HG03558 (cell line): ENCODE data around the gene VIPR1.

Source experiments
- ATAC-seq: cut with Tn5 transposase; IDR thresholded peaks from one replicate; pipeline ENCODE4 v1.9.1; 2021; ENCODE audit warnings: moderate number of reproducible peaks; ENCODE audit not compliant: unreplicated experiment; ENCODE audit errors: extremely low read depth

VIPR1 gene

GRCh38 chr3:42502429-42503250 lies at the start of gene VIPR1:
TSS of gene VIPR1 (plus strand) at chr3:42502643. CDS start at chr3:42502736, 93 bp downstream.
- ATAC-seq, result peak; percentile 71

- no peak for ATAC-seq
These were observed 46.2 kb upstream of the VIPR1 start for GRCh38 chr3:42456211-42456610.

- ATAC-seq, result no peak
These were observed 43.3 kb upstream of the VIPR1 start for GRCh38 chr3:42459151-42459550.

- no peak for ATAC-seq
These were observed 40.7 kb upstream of the VIPR1 start for GRCh38 chr3:42461762-42462161.

- ATAC-seq, result no peak
These were observed 39.4 kb upstream of the VIPR1 start for GRCh38 chr3:42463093-42463492.

- ATAC-seq, result no peak
These were observed 34.3 kb upstream of the VIPR1 start for GRCh38 chr3:42468111-42468510.

GRCh38 chr3:42472555-42472954 lies 29.9 kb upstream of the VIPR1 start:
- ATAC-seq, result no peak

GRCh38 chr3:42473083-42473932 lies 29.1 kb upstream of the VIPR1 start:
- no peak for ATAC-seq

- no peak for ATAC-seq
These were observed 26.0 kb upstream of the VIPR1 start for GRCh38 chr3:42476225-42477125.

- no peak for ATAC-seq
These were observed 24.7 kb upstream of the VIPR1 start for GRCh38 chr3:42477696-42478095.

- no peak for ATAC-seq
These were observed 23.6 kb upstream of the VIPR1 start for GRCh38 chr3:42478830-42479229.

- no peak for ATAC-seq
These were observed 15.5 kb upstream of the VIPR1 start for GRCh38 chr3:42486814-42487565.

GRCh38 chr3:42488687-42489086 lies 13.8 kb upstream of the VIPR1 start:
- ATAC-seq, result no peak

GRCh38 chr3:42489116-42489936 lies 13.1 kb upstream of the VIPR1 start:
- no peak for ATAC-seq

GRCh38 chr3:42489937-42490227 lies 12.6 kb upstream of the VIPR1 start:
- no peak for ATAC-seq

- peak; percentile 99 for ATAC-seq
These were observed 12.2 kb upstream of the VIPR1 start for GRCh38 chr3:42490243-42490642.

- ATAC-seq, result no peak
These were observed 10.4 kb upstream of the VIPR1 start for GRCh38 chr3:42491881-42492507.

- no peak for ATAC-seq
These were observed 9.8 kb upstream of the VIPR1 start for GRCh38 chr3:42492508-42493080.
